B cell (primary cell): Measurements from ENCODE around the gene KCNK1.

Experiments
- CTCF ChIP-seq: fragments of 200-600 bp; IDR thresholded peaks from one replicate; pipeline ENCODE4 v1.8.0; 2022; ENCODE audit warnings: antibody characterized with exemption, mild to moderate bottlenecking
- EZH2 ChIP-seq: IDR thresholded peaks from 2 replicates; pipeline ENCODE4 v1.6.1; 2012; ENCODE audit warnings: borderline replicate concordance, low read depth, mild to moderate bottlenecking, moderate library complexity, low read length; ENCODE audit not compliant: insufficient read depth, poor library complexity, severe bottlenecking

- TF ChIP-seq EZH2 (no peak), CTCF (no peak)
These were observed 10.4 kb upstream of the KCNK1 start for GRCh38 chr1:233603478-233603877.
